ENCODE data around the gene KSR1.

The KSR1 gene

DNA sequence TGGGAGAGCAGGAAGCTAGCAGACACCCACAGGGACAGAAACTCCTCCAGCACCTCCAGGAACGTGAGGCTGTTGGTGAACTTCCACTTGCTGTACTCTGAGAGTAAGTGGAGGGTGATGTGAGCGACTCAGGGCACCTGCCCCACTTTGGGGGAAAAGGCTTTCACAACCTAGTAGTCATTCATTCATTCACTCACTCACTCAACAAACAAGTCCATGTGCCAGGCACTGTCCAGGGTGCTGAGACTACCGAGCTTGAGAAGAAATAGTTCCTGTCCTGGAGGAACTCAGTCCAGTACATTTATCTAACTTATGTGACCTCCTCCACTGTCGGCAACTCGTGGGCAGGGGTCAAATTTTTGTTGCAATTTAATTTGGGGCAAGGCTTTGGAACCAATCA, 201.4 kb downstream of the KSR1 start:
- no peak overlapping the region for H2AFZ ChIP-seq (ENCODE audit: low read depth)
- TF ChIP-seq, protein P1, sequence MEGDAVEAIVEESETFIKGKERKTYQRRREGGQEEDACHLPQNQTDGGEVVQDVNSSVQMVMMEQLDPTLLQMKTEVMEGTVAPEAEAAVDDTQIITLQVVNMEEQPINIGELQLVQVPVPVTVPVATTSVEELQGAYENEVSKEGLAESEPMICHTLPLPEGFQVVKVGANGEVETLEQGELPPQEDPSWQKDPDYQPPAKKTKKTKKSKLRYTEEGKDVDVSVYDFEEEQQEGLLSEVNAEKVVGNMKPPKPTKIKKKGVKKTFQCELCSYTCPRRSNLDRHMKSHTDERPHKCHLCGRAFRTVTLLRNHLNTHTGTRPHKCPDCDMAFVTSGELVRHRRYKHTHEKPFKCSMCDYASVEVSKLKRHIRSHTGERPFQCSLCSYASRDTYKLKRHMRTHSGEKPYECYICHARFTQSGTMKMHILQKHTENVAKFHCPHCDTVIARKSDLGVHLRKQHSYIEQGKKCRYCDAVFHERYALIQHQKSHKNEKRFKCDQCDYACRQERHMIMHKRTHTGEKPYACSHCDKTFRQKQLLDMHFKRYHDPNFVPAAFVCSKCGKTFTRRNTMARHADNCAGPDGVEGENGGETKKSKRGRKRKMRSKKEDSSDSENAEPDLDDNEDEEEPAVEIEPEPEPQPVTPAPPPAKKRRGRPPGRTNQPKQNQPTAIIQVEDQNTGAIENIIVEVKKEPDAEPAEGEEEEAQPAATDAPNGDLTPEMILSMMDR (conservative IDR thresholded peaks at IDR 0.05; ENCODE audit: low read depth, low read length) = no peak
- H3K4me3 ChIP-seq (IDR thresholded peaks at IDR 0.05; ENCODE audit: insufficient read depth, low read depth, low read length) = no peak overlapping the region
- H3K9ac ChIP-seq = no peak overlapping the region
- H3K27me3 ChIP-seq (ENCODE audit: insufficient read depth, low read depth) = peaks cover 3% of the 10 kb centered on the region; the same call in 1 of the 2 replicates
- H3K4me1 ChIP-seq (ENCODE audit: low read depth, poor library complexity, severe bottlenecking) = peaks cover 3% of the 10 kb centered on the region
- no peak overlapping the region for H3K27ac ChIP-seq
- no peaks in the 10 kb centered on the region for H3K36me3 ChIP-seq (ENCODE audit: insufficient read depth)
- no peaks in the 10 kb centered on the region for H4K20me1 ChIP-seq (ENCODE audit: insufficient read depth)
- H3K79me2 ChIP-seq (ENCODE audit: insufficient read depth, low read depth) = no peaks in the 10 kb centered on the region
- H3K4me2 ChIP-seq = no peak overlapping the region

DNA sequence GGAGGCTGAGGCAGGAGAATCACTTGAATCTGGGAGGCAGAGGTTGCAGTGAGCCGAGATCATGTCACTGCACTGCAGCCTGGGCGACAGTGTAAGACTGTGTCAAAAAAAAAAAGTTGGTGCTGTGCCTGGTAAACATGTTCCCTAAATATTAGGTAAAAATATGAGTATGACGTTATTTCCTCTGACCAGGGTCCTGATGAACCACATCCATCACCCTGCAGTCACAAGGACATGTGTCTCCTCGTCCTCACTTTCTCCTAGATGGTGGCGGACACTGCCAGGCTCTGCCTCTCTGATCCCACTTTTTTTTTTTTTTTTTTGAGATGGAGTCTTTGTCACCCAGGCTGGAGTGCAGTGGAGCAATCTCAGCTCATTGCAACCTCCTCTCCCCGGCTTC, 203.4 kb downstream of the KSR1 start:
- H3K4me1 ChIP-seq (ENCODE audit: low read depth, poor library complexity, severe bottlenecking) = no peaks in the 10 kb centered on the region

DNA sequence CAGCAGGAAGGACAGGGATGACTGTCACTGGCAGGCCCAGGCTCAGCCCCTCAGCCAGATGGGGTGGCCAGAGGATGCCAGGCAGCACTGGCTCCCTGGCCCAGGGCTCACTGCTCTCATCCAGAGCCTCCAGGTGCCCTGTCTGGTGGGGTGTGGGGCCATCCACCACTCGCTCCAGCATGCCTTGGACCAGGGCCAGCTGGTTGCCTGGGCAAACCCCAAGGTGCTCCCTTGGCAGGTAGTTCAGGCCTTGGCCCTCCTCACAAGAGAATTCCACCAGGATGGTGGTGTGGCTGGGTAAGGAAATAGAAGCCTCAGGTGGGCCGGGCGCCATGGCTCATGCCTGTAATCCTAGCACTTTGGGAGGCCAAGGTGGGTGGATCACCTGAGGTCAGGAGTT, 204.2 kb downstream of the KSR1 start:
- Histone ChIP-seq H3K79me2 (ENCODE audit: insufficient read depth, low read depth) (no peaks in the 10 kb centered on the region), H3K4me2 (no peak overlapping the region), H3K27ac (no peak overlapping the region), H3K9ac (no peak overlapping the region), H3K27me3 (ENCODE audit: insufficient read depth, low read depth) (peaks cover 3% of the 10 kb centered on the region; the same call in 1 of the 2 replicates), H3K4me1 (ENCODE audit: low read depth, poor library complexity, severe bottlenecking) (no peaks in the 10 kb centered on the region), H3K36me3 (ENCODE audit: insufficient read depth) (no peaks in the 10 kb centered on the region), H3K4me3 (IDR thresholded peaks at IDR 0.05; ENCODE audit: insufficient read depth, low read depth, low read length) (no peak overlapping the region), H4K20me1 (ENCODE audit: insufficient read depth) (no peaks in the 10 kb centered on the region), H2AFZ (ENCODE audit: low read depth) (no peak overlapping the region)
- TF ChIP-seq, protein P1 (conservative IDR thresholded peaks at IDR 0.05; ENCODE audit: low read depth, low read length) = no peak

More for the DNA sequence above, 203.4 kb downstream of the KSR1 start:
- no peaks in the 10 kb centered on the region for H3K79me2 ChIP-seq (ENCODE audit: insufficient read depth, low read depth)
- H3K4me2 ChIP-seq = no peak overlapping the region
- H4K20me1 ChIP-seq (ENCODE audit: insufficient read depth) = no peaks in the 10 kb centered on the region
- TF ChIP-seq, protein P1 (conservative IDR thresholded peaks at IDR 0.05; ENCODE audit: low read depth, low read length) = no peak
- H3K9ac ChIP-seq = no peak overlapping the region
- no peaks in the 10 kb centered on the region for H3K36me3 ChIP-seq (ENCODE audit: insufficient read depth)
- H2AFZ ChIP-seq (ENCODE audit: low read depth) = no peak overlapping the region
- peaks cover 3% of the 10 kb centered on the region; the same call in 1 of the 2 replicates for H3K27me3 ChIP-seq (ENCODE audit: insufficient read depth, low read depth)
- no peak overlapping the region for H3K27ac ChIP-seq
- H3K4me3 ChIP-seq (IDR thresholded peaks at IDR 0.05; ENCODE audit: insufficient read depth, low read depth, low read length) = no peak overlapping the region

DNA sequence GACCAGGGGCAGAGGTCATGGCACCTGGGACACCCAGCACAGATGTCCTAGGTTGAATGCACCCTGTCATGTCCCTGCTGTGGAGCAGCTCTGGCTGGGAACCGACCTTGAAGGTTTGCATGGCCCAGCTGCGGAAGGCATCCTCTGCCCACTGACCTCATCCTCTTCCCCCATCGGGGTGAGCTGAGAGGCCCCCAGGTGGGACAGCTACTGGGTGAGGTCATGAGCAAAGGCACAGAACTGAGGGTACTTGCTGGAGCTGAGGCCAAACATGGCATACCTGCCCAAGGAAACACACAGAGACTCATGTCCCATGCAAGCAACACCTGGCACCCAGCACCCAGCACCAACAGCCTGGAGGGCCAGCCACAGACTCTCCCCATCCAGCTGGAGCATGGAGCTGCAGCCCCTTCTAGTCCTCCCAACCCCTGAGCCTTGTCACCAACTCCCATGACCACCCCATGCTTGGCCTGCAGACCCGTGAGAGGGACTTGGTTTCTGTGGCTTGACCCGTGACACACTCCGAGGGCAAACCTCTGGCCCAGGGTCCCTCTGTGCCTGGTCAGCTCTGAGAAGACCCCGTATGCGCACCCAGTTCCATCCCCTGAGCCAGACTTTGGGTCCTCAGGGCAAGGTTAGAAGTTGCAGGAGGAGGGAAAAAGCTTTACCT, 207.8 kb downstream of the KSR1 start:
- TF ChIP-seq, protein P1 (conservative IDR thresholded peaks at IDR 0.05; ENCODE audit: low read depth, low read length) = no peak
- Histone ChIP-seq H3K79me2 (ENCODE audit: insufficient read depth, low read depth) (no peaks in the 10 kb centered on the region), H3K4me2 (no peak overlapping the region), H3K4me3 (IDR thresholded peaks at IDR 0.05; ENCODE audit: insufficient read depth, low read depth, low read length) (no peak overlapping the region), H3K27ac (no peak overlapping the region), H3K4me1 (ENCODE audit: low read depth, poor library complexity, severe bottlenecking) (no peaks in the 10 kb centered on the region), H3K9ac (no peak overlapping the region), H3K36me3 (ENCODE audit: insufficient read depth) (no peaks in the 10 kb centered on the region), H4K20me1 (ENCODE audit: insufficient read depth) (no peaks in the 10 kb centered on the region), H2AFZ (ENCODE audit: low read depth) (no peak overlapping the region), H3K27me3 (ENCODE audit: insufficient read depth, low read depth) (no peaks in the 10 kb centered on the region; the same call in 1 of the 2 replicates)
